Astrocyte (in vitro differentiated cells and primary cell): ENCODE data around the gene SCYGR6.

Experiments used
- EZH2 ChIP-seq: IDR thresholded peaks from 2 replicates; pipeline ENCODE4 v1.6.1; 2012; ENCODE audit warnings: mild to moderate bottlenecking, low read length, inconsistent platforms; ENCODE audit not compliant: insufficient read depth
- TF ChIP-seq, protein P1 (sequence below): IDR thresholded peaks from 2 replicates; pipeline ENCODE4 v1.5.1; 2011; ENCODE audit warnings: low read depth, mild to moderate bottlenecking, inconsistent platforms, low read length, moderate library complexity; ENCODE audit not compliant: insufficient read depth

DNA sequence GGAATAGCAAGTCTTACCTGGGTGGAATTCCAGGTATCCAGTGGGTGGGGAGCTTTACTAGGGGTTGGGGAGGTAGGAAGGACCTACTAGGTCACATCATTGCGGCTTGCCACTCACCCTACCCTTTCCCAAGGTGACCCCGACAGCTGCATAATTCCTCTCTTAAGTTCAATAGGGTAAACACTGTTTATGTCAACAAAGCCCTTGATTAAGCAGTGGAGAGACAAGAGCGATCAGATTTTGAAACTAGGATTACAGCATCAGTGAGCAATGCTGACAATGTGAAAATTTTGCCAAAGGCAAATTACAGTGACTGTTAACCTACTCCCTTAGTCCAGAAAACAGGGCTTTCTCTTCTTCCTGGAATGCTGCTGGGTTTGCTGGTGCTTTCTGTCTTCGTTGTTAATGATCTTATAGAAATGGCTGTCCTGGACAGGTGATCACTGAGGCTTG lies 21.3 kb downstream of the SCYGR6 start:
- TF ChIP-seq EZH2: no peak
- TF ChIP-seq, protein P1, sequence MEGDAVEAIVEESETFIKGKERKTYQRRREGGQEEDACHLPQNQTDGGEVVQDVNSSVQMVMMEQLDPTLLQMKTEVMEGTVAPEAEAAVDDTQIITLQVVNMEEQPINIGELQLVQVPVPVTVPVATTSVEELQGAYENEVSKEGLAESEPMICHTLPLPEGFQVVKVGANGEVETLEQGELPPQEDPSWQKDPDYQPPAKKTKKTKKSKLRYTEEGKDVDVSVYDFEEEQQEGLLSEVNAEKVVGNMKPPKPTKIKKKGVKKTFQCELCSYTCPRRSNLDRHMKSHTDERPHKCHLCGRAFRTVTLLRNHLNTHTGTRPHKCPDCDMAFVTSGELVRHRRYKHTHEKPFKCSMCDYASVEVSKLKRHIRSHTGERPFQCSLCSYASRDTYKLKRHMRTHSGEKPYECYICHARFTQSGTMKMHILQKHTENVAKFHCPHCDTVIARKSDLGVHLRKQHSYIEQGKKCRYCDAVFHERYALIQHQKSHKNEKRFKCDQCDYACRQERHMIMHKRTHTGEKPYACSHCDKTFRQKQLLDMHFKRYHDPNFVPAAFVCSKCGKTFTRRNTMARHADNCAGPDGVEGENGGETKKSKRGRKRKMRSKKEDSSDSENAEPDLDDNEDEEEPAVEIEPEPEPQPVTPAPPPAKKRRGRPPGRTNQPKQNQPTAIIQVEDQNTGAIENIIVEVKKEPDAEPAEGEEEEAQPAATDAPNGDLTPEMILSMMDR: no peak
